ENCODE measurements around the gene HJURP.

DNA sequence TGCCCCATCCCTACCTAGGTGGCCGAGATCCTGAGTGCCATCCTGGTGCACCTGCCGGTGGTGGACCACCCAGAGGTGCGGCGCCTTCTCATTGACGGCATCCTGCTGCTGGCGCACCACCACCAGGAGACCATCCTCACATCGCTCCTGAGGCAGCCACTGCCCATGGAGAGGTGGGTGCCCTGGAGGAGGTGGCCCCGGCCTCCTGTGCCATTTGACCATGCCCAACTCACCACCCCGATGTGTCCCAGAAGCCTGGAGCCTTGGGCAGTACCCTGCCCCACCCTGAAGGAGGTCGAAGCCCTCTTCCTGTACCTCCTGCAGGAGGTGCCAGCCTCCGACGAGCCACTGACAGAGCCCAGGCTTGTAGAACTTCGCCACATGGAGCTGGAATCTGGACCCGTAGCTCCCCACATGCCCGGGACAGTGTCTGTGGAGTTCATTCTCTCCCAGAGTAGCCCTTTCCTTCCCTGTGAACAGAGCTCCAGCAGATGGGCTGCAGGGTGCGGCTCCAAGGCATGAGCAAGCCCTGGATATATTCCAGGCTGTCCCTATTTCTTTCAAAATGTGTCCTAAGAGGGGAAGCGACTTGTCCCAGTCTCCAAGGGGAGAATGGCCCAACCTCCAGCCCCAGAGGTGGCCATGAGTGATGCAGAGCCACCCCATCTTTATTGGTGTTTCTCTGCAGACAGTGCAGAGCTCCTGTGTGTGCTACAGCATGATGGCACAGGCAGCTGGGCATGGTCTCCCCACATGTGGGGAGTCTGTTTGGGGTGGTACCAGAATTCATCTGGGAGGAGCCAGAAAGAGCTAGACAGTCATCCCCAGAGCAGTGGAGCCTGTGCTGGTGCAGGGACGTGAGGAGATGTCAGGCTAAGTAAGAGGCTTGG, 34.2 kb downstream of the HJURP start:
- TF ChIP-seq, protein P1, sequence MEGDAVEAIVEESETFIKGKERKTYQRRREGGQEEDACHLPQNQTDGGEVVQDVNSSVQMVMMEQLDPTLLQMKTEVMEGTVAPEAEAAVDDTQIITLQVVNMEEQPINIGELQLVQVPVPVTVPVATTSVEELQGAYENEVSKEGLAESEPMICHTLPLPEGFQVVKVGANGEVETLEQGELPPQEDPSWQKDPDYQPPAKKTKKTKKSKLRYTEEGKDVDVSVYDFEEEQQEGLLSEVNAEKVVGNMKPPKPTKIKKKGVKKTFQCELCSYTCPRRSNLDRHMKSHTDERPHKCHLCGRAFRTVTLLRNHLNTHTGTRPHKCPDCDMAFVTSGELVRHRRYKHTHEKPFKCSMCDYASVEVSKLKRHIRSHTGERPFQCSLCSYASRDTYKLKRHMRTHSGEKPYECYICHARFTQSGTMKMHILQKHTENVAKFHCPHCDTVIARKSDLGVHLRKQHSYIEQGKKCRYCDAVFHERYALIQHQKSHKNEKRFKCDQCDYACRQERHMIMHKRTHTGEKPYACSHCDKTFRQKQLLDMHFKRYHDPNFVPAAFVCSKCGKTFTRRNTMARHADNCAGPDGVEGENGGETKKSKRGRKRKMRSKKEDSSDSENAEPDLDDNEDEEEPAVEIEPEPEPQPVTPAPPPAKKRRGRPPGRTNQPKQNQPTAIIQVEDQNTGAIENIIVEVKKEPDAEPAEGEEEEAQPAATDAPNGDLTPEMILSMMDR (IDR thresholded peaks at IDR 0.05) = no peak
- no peak for TF ChIP-seq EZH2phosphoT487 (IDR thresholded peaks at IDR 0.05)

Measured in neural progenitor cell (in vitro differentiated cells).